Amniotic epithelial cell (primary cell): ENCODE measurements around the gene MAN1C1.
"Not testable (repeated sequence)": the region's sequence is repeated elsewhere in the genome, so short reads cannot be mapped to it uniquely, and the experiment has no call there.

Experiments
- DNase-seq: peaks from one replicate; pipeline ENCODE4 v3.0.0-alpha.2; 2010; ENCODE audit warnings: low read depth

MAN1C1 gene

DNA sequence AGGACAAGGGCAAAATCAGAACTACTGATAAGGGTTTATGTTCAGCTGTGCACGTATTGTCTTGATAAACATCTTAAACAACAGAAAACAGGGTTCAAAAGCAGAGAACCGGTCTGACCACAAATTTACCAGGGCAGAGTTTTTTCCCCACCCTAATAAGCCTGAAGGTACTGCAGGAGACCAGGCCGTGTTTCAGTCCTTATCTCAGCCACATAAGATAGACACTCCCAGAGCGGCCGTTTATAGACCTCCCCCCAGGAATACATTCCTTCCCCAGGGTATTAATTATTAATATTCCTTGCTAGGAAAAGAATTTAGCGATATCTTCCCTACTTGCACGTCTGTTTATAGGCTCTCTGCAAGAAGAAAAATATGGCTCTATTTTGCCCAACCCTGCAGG, 19.6 kb downstream of the MAN1C1 start:
- not testable (repeated sequence) for DNase-seq

DNA sequence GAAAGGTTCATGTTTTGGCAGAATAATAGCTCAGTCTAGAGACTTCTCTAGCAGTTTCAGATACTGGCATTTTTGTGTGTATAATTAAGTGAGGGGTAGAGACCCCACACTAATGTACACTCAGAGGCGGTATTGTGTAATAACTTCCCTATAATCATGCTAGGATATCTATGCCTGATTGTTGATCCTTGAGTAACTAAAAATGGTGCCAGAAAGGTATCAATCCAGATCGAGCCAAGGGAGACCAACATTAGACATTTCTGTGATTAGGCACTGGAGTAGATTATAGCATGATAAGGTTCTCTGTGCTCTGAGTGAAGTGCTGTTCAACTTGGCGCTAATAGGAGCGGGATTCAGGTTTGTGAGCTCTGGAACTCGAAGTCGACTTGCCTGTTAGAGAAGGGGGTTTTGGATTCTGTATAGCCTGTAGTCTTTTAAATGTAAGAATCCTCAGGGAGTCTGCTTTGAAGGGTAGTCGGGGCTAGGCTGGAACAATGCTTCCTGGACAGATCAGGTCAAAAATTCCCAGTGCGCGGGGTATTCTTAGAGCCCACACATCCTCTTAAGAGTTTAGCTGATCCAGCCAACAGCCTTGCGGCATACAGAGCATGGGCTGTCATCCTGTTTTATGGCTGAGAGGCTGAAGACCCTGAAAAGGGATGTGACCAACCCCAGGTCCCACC, 24.2 kb downstream of the MAN1C1 start:
- no peak for DNase-seq

DNA sequence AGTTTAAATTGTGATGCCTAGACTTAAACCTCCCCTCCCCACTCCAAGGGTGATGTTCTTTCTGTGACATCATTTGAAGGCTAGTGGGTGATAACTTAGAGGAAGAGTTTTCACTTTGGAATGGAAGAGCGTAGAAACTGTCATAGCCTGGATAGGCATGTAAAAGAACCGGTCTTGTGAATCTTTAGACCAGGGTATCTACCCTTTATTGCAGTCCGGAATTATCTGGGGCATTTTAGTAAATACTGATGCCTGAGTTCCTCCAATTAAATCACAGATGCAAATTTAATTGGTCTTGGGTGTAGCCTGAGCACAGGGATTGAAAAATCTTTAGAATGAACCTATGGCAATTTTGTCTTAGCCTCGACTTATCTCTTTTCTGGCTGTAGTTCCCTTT, 24.7 kb downstream of the MAN1C1 start:
- DNase-seq: no peak

DNA sequence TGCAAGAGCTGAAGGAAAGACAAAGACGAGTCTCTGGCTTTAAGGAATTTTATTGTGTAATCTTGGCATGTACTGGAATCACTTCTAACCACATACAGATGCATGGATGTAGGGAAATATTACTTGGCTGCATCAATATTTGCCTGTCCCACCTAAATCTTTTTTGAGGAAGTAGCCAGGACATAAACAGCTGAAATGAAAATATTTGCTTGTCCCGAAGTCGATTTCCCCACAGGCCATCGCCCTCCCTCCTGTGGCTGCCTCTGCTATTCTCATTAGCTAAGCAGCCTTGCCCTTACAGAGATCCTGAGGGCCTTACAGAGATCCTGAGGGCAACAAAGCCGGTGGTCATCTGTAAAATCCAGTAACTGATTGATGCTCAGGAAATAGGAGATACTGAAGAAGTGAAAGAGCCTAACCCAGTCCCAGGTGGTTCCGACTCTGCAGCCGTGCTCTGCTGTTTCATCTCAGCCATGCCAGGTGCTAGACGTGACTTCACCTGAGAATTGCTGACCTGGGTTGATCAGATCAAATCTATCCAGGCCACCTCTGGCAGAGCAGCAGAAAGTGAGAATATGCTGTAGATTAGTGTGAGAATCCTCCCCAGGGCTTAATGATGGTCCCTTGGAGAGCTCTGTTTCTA, 25.5 kb downstream of the MAN1C1 start:
- DNase-seq: peak; percentile 69

DNA sequence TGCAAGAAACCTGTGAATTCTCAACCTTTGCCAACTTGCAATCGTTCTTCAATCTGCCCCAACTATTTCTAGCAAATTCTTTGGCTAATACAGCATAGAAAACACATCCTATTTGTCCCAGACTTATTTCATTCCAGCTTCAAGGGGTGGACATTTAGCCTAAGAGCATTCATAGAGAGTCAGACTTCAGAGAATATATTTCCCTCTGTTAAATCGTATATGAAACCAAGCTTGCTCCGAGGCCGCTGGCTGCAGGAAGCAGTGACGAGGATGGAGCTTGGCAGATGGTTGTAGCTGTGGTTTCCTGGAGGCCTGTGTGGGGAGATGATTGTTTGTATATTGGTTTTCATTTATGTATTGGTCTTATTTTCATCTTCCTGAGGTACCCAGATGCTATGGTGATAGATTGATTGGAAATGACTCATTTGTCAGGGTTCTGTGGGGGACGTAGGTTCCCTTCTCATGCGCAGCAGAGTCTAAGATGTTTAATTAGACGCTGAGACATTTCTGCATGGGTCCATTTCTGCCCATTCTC, 26.1 kb downstream of the MAN1C1 start:
- DNase-seq: no peak

DNA sequence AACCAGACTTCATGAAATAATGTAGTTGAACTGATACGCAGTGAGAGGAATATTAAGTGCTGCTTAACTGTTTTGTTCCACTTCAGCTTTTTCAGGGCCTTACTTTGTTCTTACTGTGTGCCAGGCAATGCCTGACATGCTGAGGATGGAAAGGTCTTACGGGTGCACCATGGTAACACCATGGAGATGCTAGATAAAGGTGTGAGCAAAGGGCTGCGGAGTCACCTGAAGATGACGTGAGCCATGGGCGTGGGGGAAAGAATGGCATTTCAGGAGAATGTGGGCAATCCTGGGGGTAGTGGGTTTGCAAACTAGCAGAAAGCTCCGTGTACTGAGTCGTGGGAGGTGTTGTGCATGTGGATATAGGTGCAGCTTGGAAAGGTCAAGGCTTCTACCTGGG, 27.3 kb downstream of the MAN1C1 start:
- no peak for DNase-seq

DNA sequence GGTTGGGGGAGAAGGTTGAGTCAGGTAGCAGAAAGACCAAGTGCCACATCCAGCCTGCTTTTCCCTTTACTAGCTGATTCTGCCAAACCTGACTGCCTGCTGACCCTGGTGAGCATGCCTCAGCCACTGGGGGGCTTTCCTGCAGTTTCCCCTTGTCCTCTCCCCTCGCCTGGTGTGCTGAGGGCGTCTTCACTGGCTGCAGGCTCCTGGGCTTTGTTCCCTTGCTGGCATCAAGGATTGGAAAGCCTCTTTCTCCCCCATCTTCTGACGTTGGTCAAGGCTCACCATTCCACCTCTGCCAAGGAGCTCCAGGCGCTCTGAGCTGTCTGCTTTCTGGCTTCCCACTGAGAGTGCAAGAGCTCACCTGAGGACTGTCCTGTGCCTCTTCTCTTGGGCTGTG, 28.4 kb downstream of the MAN1C1 start:
- no peak for DNase-seq

DNA sequence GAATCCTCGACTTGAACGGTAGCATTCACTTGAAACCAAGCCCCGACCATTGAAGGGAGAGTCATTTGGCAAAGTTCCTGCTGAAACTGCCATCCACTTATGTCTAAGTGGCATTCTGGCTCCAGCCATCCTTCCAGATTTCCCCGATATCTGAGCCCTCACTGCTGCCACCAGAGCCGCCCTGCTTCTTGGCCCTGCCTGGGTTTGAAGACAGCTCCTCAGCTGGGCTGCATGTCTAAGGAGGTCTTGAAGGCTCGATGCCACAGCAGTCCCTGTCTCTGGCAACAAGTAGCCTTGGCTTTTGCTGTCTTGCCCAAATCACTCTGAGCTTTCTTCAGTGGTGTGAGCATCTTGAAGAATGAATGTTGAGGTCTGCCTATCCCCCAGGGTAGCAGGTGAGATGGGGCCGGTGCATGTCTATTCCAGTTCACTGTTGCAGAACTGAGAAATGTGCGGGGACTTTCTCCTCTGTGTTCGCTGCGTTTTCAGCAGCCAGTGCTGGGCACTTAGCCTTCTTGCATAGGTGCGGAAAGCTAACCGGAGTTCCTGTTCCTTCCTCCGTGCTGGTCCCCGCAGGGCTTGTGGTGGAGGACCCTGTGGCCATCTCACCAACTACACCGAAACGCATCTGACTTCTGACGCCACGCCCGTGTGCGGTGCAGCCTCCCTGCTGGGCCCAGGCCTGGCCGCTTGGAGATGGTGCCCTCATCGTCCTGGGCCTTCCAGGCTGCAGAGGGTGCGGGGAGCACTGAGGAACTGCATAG, 29.2 kb downstream of the MAN1C1 start:
- no peak for DNase-seq

DNA sequence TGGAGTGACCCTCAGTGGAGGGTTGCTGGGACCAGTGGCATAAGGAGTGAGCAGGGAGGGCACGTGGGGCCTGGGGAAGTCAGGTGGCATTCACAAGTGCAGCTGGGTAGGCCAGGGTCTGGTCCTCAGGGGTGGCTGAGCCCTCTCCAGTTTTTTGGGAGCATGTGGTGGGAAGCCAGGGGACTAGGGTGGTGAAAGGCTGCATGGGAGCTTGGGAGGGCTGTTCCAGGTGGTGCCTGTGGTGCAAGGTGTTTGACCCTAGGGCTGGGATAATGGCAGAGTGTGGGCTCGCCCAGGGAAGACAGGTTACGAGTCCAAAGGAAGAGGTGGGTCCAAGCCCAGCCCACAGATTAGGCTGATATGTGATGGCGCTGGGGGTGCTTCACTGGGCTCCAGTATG, 30.5 kb downstream of the MAN1C1 start:
- no peak for DNase-seq

DNA sequence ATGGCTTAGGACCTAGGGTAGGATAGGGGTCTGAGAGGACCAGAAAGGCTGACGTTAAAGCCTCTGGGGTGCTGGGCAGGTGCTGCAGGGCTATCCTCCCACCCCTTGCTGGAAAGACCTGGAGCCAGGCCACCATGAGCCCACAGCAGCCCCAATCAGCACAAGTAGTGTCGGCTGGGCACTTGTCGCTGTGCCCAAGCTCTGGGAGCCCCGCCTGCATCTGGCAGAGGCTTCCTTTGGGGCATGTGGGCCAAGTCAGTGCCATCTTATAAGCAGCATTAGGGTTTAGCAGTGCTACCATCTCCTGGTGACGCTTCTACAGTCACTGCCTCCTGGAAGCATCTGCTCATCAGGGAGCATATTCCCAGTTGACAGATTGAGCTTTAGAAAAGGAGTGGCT, 31.3 kb downstream of the MAN1C1 start:
- DNase-seq: no peak

DNA sequence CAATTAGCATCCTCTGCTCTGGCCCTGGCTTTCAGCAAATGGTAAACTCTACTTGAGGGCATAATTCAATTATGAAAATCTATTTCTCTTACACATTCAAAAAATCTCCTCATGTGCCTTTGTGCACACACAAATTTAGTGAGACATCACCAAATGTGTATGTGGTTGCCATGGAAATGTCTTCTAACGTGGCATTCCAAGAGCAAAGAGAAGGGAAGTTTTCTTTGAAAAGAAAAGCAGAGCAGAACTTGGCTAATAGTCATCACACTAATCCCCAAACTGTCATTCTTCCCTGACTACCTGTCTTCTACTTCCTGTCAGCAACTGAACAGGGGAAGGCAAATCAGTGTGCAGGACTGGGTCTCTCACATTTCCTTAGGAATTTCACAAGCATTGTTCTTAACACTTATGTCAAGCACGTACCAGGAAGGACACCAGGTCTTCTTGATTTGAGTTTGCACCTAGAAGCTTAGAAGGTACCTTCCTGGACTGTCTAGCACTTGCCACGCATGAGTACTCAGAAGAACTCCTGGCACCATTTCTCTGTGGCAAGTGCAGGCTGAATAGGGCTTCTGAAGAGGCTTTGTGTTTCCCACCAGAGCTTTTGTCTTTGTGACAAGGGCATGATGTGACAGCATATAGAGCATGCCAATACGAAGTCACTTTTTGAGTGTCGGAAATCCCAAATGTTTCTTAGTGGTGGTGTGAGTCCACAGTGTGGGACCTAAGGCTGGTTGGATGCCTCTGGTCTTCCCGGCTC, 32.3 kb downstream of the MAN1C1 start:
- DNase-seq: peak; percentile 24

DNA sequence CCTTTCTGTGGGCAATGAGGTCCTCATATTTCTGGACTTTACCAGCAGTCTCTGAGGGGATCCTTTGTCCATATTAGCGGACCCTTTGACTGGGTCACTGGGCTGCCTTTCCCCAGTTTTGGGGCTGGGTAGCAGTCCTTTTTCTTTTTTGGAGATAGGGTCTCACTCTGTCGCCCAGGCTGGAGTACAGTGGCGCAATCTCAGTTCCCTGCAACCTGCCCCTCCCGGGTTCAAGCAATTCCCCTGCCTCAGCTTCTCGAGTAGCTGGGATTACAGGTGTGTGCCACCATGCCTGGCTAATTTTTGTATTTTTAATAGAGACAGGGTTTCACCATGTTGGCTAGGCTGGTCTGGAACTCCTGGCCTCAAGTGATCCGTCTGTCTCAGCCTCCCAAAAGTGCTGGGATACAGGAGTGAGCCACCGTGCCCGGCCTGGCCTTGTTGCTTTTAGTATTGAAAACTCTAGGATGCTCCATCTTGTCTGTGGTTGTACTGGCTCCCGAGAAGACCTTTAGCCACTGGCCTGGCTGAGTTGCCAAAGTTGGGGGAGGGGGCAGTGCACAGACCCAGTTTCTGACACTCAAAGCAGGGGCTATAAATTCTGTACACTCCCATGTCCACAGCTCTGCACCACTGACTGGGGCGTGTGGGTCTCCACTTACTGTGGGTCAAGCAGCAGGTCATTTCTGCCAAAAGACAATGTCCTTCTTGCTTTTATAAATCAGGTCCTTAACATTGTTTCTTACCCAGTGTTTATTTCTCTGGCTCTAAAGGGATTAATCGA, 33.1 kb downstream of the MAN1C1 start:
- no peak for DNase-seq

DNA sequence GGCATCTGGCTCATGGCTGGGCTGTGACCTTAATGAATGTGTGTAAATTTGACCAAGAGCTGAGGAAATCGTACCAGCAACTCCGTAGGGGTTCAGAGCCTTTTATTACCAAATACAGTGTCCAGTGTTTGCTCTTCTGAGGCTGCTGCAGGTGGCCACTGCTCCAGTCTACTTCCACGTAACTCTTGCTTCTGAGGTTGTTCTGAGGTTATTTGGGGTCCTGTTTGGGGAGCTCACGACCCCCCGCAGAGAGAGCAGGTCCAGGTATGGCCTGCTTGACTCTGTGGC, 33.6 kb downstream of the MAN1C1 start:
- no peak for DNase-seq

DNA sequence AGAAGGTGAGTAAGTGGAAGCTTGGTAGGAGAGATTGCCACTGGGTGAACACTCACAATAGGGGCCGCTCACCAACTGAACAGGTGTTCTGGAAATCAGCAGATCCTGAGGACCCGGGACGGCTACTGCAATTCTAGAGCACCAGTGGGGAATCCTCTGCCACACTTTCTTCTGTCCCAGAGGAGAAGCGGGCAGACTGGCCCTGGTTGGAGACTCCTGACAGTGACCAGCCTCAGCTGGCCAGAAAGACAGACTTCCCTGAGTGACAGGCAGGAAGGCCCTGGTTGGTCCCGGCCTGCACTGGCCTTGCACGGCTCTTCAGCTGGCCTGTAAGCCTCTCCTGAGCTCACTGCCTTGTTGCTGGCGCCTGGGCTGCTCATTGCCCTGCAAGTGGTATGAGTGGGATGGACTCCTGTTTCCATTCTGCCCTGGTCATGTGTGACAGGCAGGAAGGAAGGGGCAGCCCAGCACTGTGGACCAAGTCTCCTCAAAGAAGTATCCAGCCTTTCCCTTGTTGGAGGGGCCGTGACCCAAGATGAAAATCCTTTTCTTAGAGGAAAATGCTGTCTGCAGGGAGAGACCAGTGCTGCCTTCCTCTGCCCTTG, 34.5 kb downstream of the MAN1C1 start:
- DNase-seq: no peak

DNA sequence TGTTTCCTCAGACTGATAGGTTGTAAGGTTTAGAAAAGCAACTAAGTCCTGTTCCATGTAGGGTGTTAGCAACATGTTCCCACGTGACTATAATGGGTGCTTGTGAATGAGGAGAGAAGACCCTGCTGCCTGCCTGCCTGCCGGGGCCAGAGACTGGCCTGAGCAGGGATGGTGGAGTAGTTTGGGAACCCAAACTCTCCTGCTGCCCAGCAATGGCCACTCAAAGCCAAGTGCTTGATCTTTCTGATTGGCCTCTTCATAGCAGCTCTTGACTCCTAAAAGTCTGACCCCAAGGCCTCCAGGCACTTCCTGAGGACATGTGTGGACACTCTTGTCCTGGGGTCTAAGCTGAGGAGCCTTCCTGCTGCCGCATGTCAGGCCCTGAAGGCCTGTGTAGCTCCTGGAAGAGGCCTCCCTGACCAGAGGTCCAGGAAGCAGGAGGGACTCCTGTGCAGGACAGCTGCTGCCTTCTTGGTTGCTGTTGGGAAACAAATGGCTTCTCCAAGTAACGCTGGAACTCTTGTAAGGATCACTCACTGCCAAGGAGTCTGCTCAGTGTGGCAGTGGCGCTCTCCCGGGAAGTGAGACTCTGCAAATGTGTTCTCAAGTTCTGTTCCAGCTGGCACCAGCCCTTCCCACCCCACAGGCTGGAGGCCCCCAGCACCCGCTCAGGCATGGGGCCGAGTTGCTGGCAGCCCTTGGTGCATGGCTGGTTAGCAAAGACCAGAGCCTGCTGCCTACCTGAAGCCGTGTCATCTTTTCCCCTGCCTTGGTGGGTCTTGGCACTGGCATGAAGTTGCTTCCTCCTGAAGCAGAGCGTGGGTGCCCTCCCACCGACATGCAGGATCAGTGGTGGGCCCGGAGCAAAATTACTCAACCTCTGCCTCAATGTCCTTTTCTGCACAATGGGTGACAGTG, 35.5 kb downstream of the MAN1C1 start:
- no peak for DNase-seq

DNA sequence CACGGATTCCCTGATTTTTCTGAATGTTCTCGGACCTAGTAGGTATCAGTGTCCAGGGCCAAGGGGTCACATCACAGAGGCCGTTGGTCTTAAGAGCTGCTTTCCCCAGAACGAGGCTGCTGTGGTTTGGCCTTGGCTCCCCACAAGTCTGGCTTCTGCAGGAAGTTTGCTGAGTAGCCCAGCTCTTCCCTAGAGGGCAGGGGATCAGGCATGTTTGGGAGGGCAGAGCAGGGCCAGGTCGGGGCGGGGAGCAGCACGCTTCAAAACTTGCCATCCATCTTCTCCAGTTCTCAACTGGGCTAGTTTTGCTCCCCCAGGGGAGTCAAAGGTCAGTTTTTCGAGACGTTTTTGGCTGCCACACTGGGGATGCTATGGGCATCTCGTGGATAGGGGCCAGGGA, 37.0 kb downstream of the MAN1C1 start:
- no peak for DNase-seq

DNA sequence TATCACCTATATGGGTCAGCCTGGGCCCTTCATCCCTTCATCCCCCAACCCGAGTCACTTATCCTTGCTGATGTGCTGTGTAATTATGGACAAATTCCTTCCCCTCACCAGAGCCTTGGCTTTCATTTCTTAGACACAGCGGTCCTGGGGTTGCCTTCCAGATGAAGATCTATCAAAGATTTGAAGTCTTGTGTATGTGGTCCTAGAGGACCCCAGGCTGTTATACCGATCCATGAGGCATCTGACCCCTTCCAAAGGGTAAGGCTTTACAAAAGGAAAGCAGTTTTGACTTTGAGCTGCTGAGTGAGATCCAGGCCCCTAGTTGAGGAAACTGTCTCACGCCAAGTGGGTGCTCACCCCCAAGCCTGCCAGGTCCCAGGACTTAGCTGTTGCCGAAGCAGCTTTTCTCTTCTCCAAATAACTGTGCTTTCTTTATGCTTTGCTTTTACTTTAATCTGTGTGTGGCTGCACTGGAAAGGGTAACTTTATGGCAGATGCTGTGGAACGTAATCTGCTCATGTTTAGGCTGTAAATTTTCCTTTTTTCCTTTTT, 37.6 kb downstream of the MAN1C1 start:
- DNase-seq: no peak

DNA sequence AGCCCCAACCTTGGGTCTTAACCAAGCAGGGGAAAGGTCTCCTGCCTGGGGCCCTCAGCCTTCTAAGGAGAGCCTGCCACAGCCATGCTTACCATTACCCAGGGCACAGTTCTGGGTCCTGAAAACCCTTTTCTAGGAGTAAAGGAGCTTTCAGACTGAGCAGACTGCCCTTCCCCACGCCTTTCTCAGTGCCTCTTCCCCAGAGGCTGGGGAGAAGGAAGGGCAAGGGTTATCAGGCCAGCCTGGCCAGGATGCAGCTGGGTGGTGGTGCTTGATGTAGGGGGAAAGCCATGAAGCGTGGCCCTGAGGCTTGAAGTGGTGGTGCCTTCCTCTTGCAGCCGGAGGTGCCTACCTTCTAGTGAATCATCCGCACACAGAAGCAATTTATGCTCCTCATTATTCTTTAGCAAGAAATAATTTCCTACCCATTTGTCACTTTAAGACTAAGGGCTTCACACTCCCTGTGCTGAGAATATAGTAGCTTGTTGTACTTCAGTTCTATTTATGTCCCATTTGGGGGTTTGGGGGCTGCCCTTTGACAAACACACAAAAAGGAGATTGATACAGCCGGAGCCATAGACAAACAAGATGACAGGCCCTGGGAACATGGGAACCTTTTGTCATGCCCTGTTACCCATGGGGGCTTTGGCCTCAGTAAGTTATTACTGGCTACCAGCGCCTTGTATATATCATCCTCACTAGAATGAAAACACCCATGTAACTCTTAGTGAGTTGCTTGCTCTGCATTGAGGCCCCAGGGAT, 40.7 kb downstream of the MAN1C1 start:
- no peak for DNase-seq
